Measurements from ENCODE around the gene ACTMAP.
A peak's percentile ranks its signal among the peaks of the same experiment; 100 is the strongest.

The ACTMAP gene

GRCh38 chr19:40747536-40747935, 2.7 kb downstream of the ACTMAP start:
- no peak for TF ChIP-seq CTCF (IDR thresholded peaks at IDR 0.05; ENCODE audit: low read length)
- no peak for TF ChIP-seq EZH2 (IDR thresholded peaks at IDR 0.05; ENCODE audit: borderline replicate concordance, low read length)
- no peak overlapping the region for H3K9ac ChIP-seq (ENCODE audit: low read length)
- H3K9me3 ChIP-seq (ENCODE audit: low read length), result no peaks in the 10 kb centered on the region
- peak overlapping the region; percentile 83 for H3K27ac ChIP-seq (ENCODE audit: low read depth, low read length, poor library complexity, severe bottlenecking)
- no peak overlapping the region for H2AFZ ChIP-seq (ENCODE audit: low read length)
- no peaks in the 10 kb centered on the region for H3K27me3 ChIP-seq (ENCODE audit: insufficient read depth, low read length)
- no peaks in the 10 kb centered on the region for H3K9me2 ChIP-seq (ENCODE audit: low read depth, low read length)
- H3K79me2 ChIP-seq (ENCODE audit: insufficient read depth, low read length), result peaks cover 15% of the 10 kb centered on the region
- no peaks in the 10 kb centered on the region for H4K20me1 ChIP-seq (ENCODE audit: insufficient read depth, low read length)
- H3K4me2 ChIP-seq (ENCODE audit: low read length), result no peak overlapping the region
- peaks cover 14% of the 10 kb centered on the region for H3K36me3 ChIP-seq (ENCODE audit: insufficient read depth, low read length)
- H3F3A ChIP-seq (ENCODE audit: insufficient read depth, low read length), result no peaks in the 10 kb centered on the region
- H3K4me1 ChIP-seq (ENCODE audit: insufficient read depth, low read length, severe bottlenecking), result peaks cover 31% of the 10 kb centered on the region
- H3K4me3 ChIP-seq (ENCODE audit: low read depth, low read length, poor library complexity, severe bottlenecking), result no peak overlapping the region

GRCh38 chr19:40745402-40745780, 4.9 kb downstream of the ACTMAP start:
- no peaks in the 10 kb centered on the region for H3F3A ChIP-seq (ENCODE audit: insufficient read depth, low read length)
- H3K27ac ChIP-seq (ENCODE audit: low read depth, low read length, poor library complexity, severe bottlenecking), result no peak overlapping the region
- no peak for TF ChIP-seq CTCF (IDR thresholded peaks at IDR 0.05; ENCODE audit: low read length)
- no peak for TF ChIP-seq EZH2 (IDR thresholded peaks at IDR 0.05; ENCODE audit: borderline replicate concordance, low read length)
- H3K27me3 ChIP-seq (ENCODE audit: insufficient read depth, low read length), result no peaks in the 10 kb centered on the region
- H3K4me1 ChIP-seq (ENCODE audit: insufficient read depth, low read length, severe bottlenecking), result peaks cover 27% of the 10 kb centered on the region
- no peak overlapping the region for H3K4me2 ChIP-seq (ENCODE audit: low read length)
- no peak overlapping the region for H2AFZ ChIP-seq (ENCODE audit: low read length)
- no peaks in the 10 kb centered on the region for H3K79me2 ChIP-seq (ENCODE audit: insufficient read depth, low read length)
- no peak overlapping the region for H3K9ac ChIP-seq (ENCODE audit: low read length)
- H3K9me3 ChIP-seq (ENCODE audit: low read length), result no peaks in the 10 kb centered on the region
- no peaks in the 10 kb centered on the region for H3K9me2 ChIP-seq (ENCODE audit: low read depth, low read length)
- no peak overlapping the region for H3K4me3 ChIP-seq (ENCODE audit: low read depth, low read length, poor library complexity, severe bottlenecking)
- no peaks in the 10 kb centered on the region for H3K36me3 ChIP-seq (ENCODE audit: insufficient read depth, low read length)
- no peaks in the 10 kb centered on the region for H4K20me1 ChIP-seq (ENCODE audit: insufficient read depth, low read length)

GRCh38 chr19:40744554-40745401, 5.5 kb downstream of the ACTMAP start:
- Histone ChIP-seq H3K4me3 (ENCODE audit: low read depth, low read length, poor library complexity, severe bottlenecking) (no peak overlapping the region), H3K4me2 (ENCODE audit: low read length) (no peak overlapping the region), H4K20me1 (ENCODE audit: insufficient read depth, low read length) (no peaks in the 10 kb centered on the region), H3K79me2 (ENCODE audit: insufficient read depth, low read length) (no peaks in the 10 kb centered on the region), H3K9me3 (ENCODE audit: low read length) (no peaks in the 10 kb centered on the region), H3K27me3 (ENCODE audit: insufficient read depth, low read length) (no peaks in the 10 kb centered on the region), H3K4me1 (ENCODE audit: insufficient read depth, low read length, severe bottlenecking) (peaks cover 22% of the 10 kb centered on the region), H3K36me3 (ENCODE audit: insufficient read depth, low read length) (no peaks in the 10 kb centered on the region), H2AFZ (ENCODE audit: low read length) (no peak overlapping the region), H3F3A (ENCODE audit: insufficient read depth, low read length) (no peaks in the 10 kb centered on the region), H3K9me2 (ENCODE audit: low read depth, low read length) (no peaks in the 10 kb centered on the region), H3K9ac (ENCODE audit: low read length) (no peak overlapping the region), H3K27ac (ENCODE audit: low read depth, low read length, poor library complexity, severe bottlenecking) (no peak overlapping the region)
- TF ChIP-seq CTCF (IDR thresholded peaks at IDR 0.05; ENCODE audit: low read length), result peak; percentile 59
- TF ChIP-seq EZH2 (IDR thresholded peaks at IDR 0.05; ENCODE audit: borderline replicate concordance, low read length), result no peak
